ENCODE results near the gene CTNND2.
"Not testable (repeated sequence)": the region's sequence is repeated elsewhere in the genome, so short reads cannot be mapped to it uniquely, and the experiment has no call there.

CTNND2 gene

GRCh38 chr5:11655681-11656080 lies 248.6 kb downstream of the CTNND2 start:
- no peak for DNase-seq

- DNase-seq, result no peak
Measured at GRCh38 chr5:11650936-11651335, 253.3 kb downstream of the CTNND2 start.

GRCh38 chr5:11646141-11646540 lies 258.1 kb downstream of the CTNND2 start:
- DNase-seq, result no peak

GRCh38 chr5:11642438-11642837 lies 261.8 kb downstream of the CTNND2 start:
- DNase-seq, result no peak

GRCh38 chr5:11640158-11640873 lies 263.9 kb downstream of the CTNND2 start:
- DNase-seq, result no peak

- no peak for DNase-seq
Measured at GRCh38 chr5:11622785-11623184, 281.5 kb downstream of the CTNND2 start.

GRCh38 chr5:11620172-11620571 lies 284.1 kb downstream of the CTNND2 start:
- no peak for DNase-seq

- DNase-seq, result no peak
Measured at GRCh38 chr5:11619339-11620024, 284.8 kb downstream of the CTNND2 start.

GRCh38 chr5:11617080-11617479 lies 287.2 kb downstream of the CTNND2 start:
- DNase-seq, result no peak

- not testable (repeated sequence) for DNase-seq
Measured at GRCh38 chr5:11616624-11617023, 287.6 kb downstream of the CTNND2 start.

GRCh38 chr5:11611011-11611410 lies 293.2 kb downstream of the CTNND2 start:
- no peak for DNase-seq

- no peak for DNase-seq
Measured at GRCh38 chr5:11609570-11610303, 294.5 kb downstream of the CTNND2 start.

- no peak for DNase-seq
Measured at GRCh38 chr5:11608530-11608929, 295.7 kb downstream of the CTNND2 start.

GRCh38 chr5:11607944-11608483 lies 296.2 kb downstream of the CTNND2 start:
- DNase-seq, result no peak

- no peak for DNase-seq
Measured at GRCh38 chr5:11602298-11602697, 301.9 kb downstream of the CTNND2 start.

GRCh38 chr5:11599499-11599898 lies 304.7 kb downstream of the CTNND2 start:
- DNase-seq, result no peak

GRCh38 chr5:11596657-11597071 lies 307.6 kb downstream of the CTNND2 start:
- DNase-seq, result no peak

- no peak for DNase-seq
Measured at GRCh38 chr5:11596185-11596584, 308.1 kb downstream of the CTNND2 start.

GRCh38 chr5:11595045-11595444 lies 309.2 kb downstream of the CTNND2 start:
- no peak for DNase-seq

GRCh38 chr5:11594021-11594420 lies 310.2 kb downstream of the CTNND2 start:
- DNase-seq, result no peak

GRCh38 chr5:11590475-11590874 lies 313.8 kb downstream of the CTNND2 start:
- no peak for DNase-seq

- DNase-seq, result no peak
Measured at GRCh38 chr5:11588803-11589202, 315.4 kb downstream of the CTNND2 start.

GRCh38 chr5:11584017-11584416 lies 320.2 kb downstream of the CTNND2 start:
- no peak for DNase-seq

GRCh38 chr5:11579351-11579750 lies 324.9 kb downstream of the CTNND2 start:
- DNase-seq, result no peak
